ENCODE measurements around the gene RNF208.
A peak's percentile ranks its signal among the peaks of the same experiment; 100 is the strongest.
"Not testable (repeated sequence)": the region's sequence is repeated elsewhere in the genome, so short reads cannot be mapped to it uniquely, and the experiment has no call there.

The RNF208 gene

GRCh38 chr9:137240318-137240840, 18.3 kb upstream of the RNF208 start:
- DNase-seq (ENCODE audit: low read depth in 1 of 2, low spot score in 1 of 2), result peak in 1 of 2 donors; percentile 54

GRCh38 chr9:137239541-137240200, 17.6 kb upstream of the RNF208 start:
- DNase-seq (ENCODE audit: low read depth in 1 of 2, low spot score in 1 of 2), result not testable (repeated sequence)

GRCh38 chr9:137237759-137238726, 16.0 kb upstream of the RNF208 start:
- no peak for DNase-seq (ENCODE audit: low read depth in 1 of 2, low spot score in 1 of 2)

GRCh38 chr9:137236936-137237421, 14.9 kb upstream of the RNF208 start:
- no peak for DNase-seq (ENCODE audit: low read depth in 1 of 2, low spot score in 1 of 2)

GRCh38 chr9:137236238-137236935, 14.3 kb upstream of the RNF208 start:
- peak; percentile 86 to 87 for DNase-seq (ENCODE audit: low read depth in 1 of 2, low spot score in 1 of 2)

- DNase-seq (ENCODE audit: low read depth in 1 of 2, low spot score in 1 of 2), result no peak
Observed at GRCh38 chr9:137235424-137236237, 13.6 kb upstream of the RNF208 start.

DNA sequence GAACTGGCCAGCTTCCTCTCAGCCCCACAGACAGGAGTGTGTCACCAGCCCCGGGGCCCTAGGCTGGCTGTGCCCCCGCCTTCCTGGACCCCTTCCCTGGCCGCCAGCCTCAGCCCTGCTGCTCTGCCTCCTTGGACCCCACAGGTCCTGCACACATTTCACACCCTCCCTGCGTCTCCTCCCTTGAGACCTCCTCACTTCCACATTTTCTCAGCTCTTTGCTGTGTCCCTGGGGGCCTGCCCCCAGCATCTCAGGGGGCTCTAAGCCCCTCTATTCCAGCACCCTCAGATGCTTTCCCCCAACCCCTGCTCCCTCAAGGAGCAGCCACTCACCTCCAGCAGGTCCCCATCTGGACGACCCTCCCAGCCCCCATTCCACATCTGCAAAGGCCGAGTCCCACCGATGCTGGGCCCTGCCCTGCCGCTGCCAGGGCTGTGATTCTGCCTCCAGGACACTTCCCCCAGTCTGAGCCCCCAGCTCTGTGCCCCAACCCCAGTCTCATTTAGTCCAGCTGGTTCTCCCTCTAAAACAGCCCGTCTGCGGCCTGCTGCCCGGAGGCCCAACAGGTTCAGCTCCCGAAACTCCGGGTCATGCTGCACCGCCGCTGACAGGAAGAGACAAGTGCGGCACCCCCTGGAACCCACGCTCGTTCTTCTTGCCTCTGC, 12.9 kb upstream of the RNF208 start:
- DNase-seq (ENCODE audit: low read depth in 1 of 2, low spot score in 1 of 2), result no peak

DNA sequence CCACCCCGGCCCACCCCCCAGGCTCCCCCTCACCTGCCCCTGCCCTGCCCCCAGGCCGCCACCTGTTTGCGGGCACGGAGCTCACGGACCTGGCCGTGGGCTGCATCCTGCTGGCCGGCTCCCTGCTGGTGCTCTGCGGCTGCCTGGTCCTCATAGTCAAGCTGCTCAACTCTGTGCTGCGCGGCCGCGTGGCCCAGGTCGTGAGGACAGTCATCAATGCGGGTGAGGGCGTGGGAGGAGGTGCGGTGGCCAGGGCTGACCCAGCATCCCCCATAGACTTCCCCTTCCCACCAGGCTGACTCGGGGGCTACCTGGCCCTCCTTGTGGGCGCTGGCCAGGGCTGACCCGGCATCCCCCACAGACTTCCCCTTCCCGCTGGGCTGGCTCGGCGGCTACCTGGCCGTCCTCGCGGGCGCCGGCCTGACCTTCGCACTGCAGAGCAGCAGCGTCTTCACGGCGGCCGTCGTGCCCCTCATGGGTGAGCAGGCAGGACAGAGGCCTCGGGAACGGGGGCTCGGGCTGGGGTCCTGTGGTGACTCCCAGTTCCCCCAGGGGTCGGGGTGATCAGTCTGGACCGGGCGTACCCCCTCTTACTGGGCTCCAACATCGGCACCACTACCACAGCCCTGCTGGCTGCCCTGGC, 12.1 kb upstream of the RNF208 start:
- no peak for DNase-seq (ENCODE audit: low read depth in 1 of 2, low spot score in 1 of 2)

- DNase-seq (ENCODE audit: low read depth in 1 of 2, low spot score in 1 of 2), result no peak
Observed at GRCh38 chr9:137233143-137233980, 11.3 kb upstream of the RNF208 start.

GRCh38 chr9:137232510-137232909, 10.5 kb upstream of the RNF208 start:
- no peak for DNase-seq (ENCODE audit: low read depth in 1 of 2, low spot score in 1 of 2)

- no peak for DNase-seq (ENCODE audit: low read depth in 1 of 2, low spot score in 1 of 2)
Observed at GRCh38 chr9:137232101-137232500, 10.1 kb upstream of the RNF208 start.

DNA sequence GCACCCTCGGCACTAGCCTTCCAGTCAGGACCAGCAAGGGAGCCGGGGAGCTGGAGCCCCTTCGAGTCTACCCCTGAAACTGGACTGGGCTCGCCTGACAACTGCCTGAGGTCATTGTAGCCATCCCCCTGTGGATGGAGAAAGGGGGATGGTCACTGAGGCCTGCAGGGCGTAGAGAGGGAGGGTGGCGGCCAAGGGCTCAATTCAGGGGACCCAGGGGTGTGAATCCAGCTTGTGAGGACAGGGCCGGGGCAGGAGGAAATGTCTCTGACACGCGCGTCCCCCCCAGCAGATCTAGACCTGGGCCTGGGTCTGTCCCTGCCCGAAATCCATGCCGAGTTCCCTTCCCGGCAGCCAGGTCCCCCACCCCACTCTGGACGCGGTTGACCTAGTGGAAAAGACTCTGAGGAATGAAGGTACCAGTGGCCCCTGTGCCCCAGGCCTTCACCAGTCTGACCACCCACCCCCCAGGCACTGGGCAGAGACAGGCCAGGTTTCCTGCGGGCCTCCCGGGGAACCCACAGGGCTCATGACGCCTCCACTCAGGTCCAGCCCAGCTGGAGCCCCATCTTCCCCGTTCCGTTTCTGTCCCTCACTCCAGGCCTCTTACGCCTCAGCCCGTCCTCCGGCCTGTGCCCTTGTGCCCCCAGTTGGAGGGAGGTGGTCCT, 9.5 kb upstream of the RNF208 start:
- DNase-seq (ENCODE audit: low read depth in 1 of 2, low spot score in 1 of 2), result no peak

DNA sequence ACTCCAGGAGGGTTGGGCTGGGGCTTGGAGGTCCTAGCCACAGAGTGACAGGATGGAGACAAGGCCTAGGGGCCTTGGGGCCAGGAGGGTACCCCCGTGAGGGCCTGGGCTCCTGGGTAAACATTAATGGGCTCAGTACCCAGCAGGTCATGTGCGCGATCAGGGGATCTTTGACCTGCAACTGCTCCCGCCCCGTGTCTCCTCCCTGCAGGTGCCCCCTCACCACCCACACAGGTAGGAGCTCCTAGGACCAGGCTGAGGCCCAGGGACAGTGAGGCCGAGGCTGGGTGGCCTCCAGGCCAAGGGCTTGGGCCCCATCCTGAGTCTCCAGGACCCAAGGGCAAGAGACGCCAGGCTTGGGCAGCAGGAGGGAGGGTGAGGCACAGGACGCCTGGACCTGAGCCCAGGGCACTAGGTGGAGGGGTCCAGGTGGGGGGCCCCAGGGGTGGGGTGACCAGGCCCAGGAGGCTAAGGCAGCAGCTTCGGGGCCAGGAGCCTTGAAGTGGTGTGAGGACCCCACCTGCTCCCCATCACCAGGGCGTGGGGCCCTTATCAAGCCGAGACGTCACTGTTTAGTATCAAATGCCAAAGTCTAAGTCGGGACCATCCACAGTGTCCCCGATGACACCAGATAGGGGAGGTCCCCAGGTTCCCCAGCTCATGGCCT, 8.8 kb upstream of the RNF208 start, which contains the start of gene SLC34A3:
SLC34A3 (plus strand) TSS at position 197 of the 667 bp plus-strand sequence. CDS start 802 bp downstream, outside the sequence.
- DNase-seq (ENCODE audit: low read depth in 1 of 2, low spot score in 1 of 2), result no peak

DNA sequence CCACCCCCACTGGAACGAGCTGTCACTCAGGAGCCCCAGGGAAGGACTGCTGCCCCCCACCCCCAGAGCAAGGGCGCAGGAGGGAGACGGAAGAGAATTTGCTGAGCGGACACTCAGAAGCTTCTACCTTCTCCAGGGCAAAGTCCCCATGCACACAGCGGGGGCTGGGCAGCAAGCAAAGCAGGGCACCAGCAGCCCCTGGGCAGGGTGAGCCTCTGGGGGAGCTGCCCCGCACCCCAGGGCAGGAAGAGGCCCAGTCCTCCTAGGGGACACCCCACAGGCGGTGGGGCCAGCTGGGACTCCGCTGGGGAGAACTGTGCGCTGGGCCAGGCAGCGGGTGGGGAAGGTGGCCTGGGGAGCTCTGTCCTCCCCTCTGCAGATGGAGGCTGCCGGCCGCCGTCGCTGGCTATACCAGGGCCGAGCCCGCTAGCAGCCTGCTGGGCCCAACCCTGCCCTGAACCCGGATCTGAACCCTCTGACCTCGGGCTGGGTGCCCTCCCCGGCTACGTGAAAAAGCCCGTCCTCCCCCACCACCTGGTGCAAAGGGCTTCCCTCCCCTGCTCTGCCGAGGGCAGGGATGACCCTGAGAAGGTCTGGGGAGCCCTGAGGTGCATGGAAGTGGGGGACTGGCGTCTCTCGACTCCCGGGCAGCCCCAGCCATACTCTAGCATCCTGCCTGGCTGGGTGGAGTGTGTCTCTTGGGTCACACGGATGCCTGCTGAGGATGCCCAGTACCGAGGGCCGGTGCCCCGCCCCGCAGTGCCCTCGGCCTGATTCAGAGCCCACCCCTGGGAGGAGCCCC, 8.1 kb upstream of the RNF208 start:
- DNase-seq (ENCODE audit: low read depth in 1 of 2, low spot score in 1 of 2), result no peak

DNA sequence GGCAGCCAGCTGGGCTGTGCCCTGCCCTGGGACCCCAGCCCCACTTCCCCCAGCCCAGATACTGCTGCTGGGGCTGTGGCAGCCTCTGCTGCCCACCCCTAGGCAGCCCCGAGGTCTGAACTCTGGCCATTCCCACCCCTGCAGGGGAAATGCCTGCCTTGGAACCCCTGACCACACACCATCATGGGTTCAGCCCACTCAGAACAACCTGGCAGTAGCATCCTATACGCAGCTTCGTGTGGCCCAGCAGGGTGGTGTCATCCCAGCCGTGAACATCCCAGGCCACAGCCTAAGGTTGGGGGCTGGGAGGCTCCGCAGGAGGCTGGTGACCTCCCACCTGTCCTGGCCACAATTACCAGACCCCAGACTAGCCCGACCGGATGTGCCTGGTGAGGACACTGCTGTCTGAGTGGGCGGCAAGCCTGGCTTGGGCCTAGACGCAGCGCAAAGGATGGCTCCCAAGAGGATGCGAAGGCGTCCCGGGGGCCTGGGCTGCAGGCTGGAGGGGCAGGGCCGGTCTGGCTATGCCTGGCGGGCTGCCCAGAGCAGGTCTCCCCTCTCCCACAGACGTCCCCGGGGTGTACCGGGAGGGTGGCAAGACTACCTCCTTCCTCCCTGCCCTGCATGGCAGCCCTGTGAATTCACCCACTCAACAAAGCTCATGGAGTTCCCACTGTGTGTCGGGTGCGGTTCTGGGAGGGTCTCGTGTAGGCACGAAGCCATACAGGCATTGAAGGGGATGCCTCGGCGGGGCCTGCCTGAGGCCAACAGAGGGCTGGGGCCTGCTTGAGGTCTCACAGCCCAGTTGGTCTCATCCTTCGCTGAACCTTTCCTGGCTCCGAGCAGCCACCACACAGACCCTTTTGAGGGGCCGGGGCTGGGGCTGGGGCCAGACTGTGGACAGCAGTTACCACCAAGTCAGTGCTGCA, 7.2 kb upstream of the RNF208 start:
- DNase-seq (ENCODE audit: low read depth in 1 of 2, low spot score in 1 of 2), result no peak

All from activated CD4-positive, alpha-beta T cell treated with anti-CD3 and anti-CD28 coated beads, Interleukin-2, amount 50 U/mL, for 24 hours (primary cell).